ENCODE data around the gene KIF26B. TPM values are rescaled to one million over a fixed set of nuclear protein-coding genes. Genes with fewer than 3 reads are reported as not detected.
"Not testable (repeated sequence)": the region's sequence is repeated elsewhere in the genome, so short reads cannot be mapped to it uniquely, and the experiment has no call there.

KIF26B gene
- polyA plus RNA-seq, 1 donor (not counting 4 experiments of a cell fraction or from before 2014, with no cell fraction given): 0.58 TPM

DNA sequence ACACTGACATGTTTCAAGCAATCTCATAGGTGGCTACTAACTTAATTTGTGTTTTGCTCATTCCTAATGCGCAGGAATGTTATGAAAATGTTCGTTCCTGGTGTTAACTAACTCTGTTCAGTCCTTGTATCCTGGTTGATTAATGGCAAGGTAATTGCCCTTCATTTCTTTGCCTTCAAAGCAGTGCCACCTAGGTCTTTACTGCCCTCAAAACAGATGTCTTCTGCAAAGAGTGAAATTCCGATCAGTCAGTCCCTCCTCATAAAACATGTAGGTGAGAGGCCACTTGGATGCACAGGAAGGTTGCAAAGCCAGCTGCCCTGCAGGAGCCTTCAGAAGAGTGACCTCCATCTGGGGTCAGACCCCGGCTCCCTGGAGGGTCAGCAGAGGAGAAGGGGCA is 179.4 kb downstream of the KIF26B start:
- H3K9me3 ChIP-seq (ENCODE audit: control insufficient read depth, low read depth, low read length): no peaks in the 10 kb centered on the region
- TF ChIP-seq CTCF (optimal IDR thresholded peaks at IDR 0.05 in 1 of 3, IDR thresholded peaks at IDR 0.05 in 1 of 3, conservative IDR thresholded peaks at IDR 0.05 in 1 of 3; ENCODE audit: extremely low read depth in 1 of 3, insufficient read depth in 2 of 3, low read length in 3 of 3) (no peak), EZH2 (IDR thresholded peaks at IDR 0.05; ENCODE audit: low read length) (no peak)
- no peak for FAIRE-seq
- H4K20me1 ChIP-seq (ENCODE audit: control insufficient read depth, extremely low read depth, insufficient read depth, low read length): no peaks in the 10 kb centered on the region
- dilution Hi-C loops (cut with MboI; ENCODE audit: extremely low pct_ligation_motif_present, low sequenced_read_pairs): no loop called here
- no peaks in the 10 kb centered on the region for H3K27me3 ChIP-seq (ENCODE audit: control insufficient read depth, extremely low read depth, insufficient read depth, low read length)
- H3K9ac ChIP-seq (ENCODE audit: control insufficient read depth, extremely low read depth, insufficient read depth, low read length): no peak overlapping the region
- no peak overlapping the region for H3K27ac ChIP-seq (ENCODE audit: control insufficient read depth, insufficient read depth, low read length)
- no peak overlapping the region for H3K4me3 ChIP-seq (ENCODE audit: control insufficient read depth in 2 of 3, extremely low read depth in 1 of 3, insufficient read depth in 2 of 3, low read depth in 1 of 3, low read length in 3 of 3)
- no peaks in the 10 kb centered on the region for H3K36me3 ChIP-seq (ENCODE audit: control insufficient read depth in 2 of 2, extremely low read depth in 1 of 2, insufficient read depth in 2 of 2, low read length in 2 of 2)
- H3K4me2 ChIP-seq (ENCODE audit: control insufficient read depth, extremely low read depth, insufficient read depth, low read depth, low read length): no peak overlapping the region
- H3K4me1 ChIP-seq (ENCODE audit: control insufficient read depth, extremely low read depth, insufficient read depth, low read length): peaks cover 8% of the 10 kb centered on the region
- no peak for DNase-seq (ENCODE audit: low read depth, low spot score)
- no peaks in the 10 kb centered on the region for H3K9me1 ChIP-seq (ENCODE audit: control insufficient read depth, extremely low read depth, insufficient read depth, low read length)
- H2AFZ ChIP-seq (ENCODE audit: control insufficient read depth, low read length): no peak overlapping the region
- H3K79me2 ChIP-seq (ENCODE audit: control insufficient read depth, insufficient read depth, low read length): no peaks in the 10 kb centered on the region

DNA sequence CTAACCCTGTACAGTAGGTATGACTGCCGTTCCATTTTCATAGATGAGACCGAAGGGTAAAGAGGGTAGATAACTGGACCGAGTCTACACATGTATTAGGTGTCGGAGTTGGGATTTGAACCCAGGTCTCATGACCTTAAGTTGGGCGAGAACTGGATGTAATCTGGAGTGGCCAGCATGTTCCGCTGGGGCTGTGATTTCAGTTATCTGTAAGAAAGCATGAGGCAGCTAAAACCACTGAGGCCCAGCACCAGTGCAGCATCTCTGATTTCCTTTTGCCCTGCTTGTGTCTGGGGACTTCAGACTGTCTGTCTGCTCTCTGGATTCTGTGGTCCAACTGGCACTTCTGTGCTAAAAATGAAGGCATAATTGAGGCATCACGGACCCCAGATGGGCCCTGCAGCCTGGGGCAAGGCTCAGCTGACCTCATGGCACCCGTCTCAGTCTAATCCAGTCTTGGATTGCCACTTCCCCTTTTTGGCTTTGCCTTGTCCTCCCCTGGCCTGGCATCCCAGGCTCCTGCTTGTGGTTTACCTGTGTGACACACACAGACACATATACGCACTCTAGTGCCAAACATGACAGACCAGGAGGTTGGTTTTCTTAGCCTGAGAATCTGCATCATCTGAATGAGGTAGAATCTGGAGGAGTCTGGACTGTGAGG is 180.2 kb downstream of the KIF26B start:
- no peak overlapping the region for H3K4me2 ChIP-seq (ENCODE audit: control insufficient read depth, extremely low read depth, insufficient read depth, low read depth, low read length)
- H3K9me1 ChIP-seq (ENCODE audit: control insufficient read depth, extremely low read depth, insufficient read depth, low read length): no peaks in the 10 kb centered on the region
- H3K9me3 ChIP-seq (ENCODE audit: control insufficient read depth, low read depth, low read length): no peaks in the 10 kb centered on the region
- no peaks in the 10 kb centered on the region for H4K20me1 ChIP-seq (ENCODE audit: control insufficient read depth, extremely low read depth, insufficient read depth, low read length)
- TF ChIP-seq EZH2 (IDR thresholded peaks at IDR 0.05; ENCODE audit: low read length) (no peak), CTCF (optimal IDR thresholded peaks at IDR 0.05 in 1 of 3, IDR thresholded peaks at IDR 0.05 in 1 of 3, conservative IDR thresholded peaks at IDR 0.05 in 1 of 3; ENCODE audit: extremely low read depth in 1 of 3, insufficient read depth in 2 of 3, low read length in 3 of 3) (no peak)
- no peaks in the 10 kb centered on the region for H3K36me3 ChIP-seq (ENCODE audit: control insufficient read depth in 2 of 2, extremely low read depth in 1 of 2, insufficient read depth in 2 of 2, low read length in 2 of 2)
- H3K27me3 ChIP-seq (ENCODE audit: control insufficient read depth, extremely low read depth, insufficient read depth, low read length): no peaks in the 10 kb centered on the region
- no peak overlapping the region for H3K9ac ChIP-seq (ENCODE audit: control insufficient read depth, extremely low read depth, insufficient read depth, low read length)
- peaks cover 8% of the 10 kb centered on the region for H3K4me1 ChIP-seq (ENCODE audit: control insufficient read depth, extremely low read depth, insufficient read depth, low read length)
- no peak overlapping the region for H3K4me3 ChIP-seq (ENCODE audit: control insufficient read depth in 2 of 3, extremely low read depth in 1 of 3, insufficient read depth in 2 of 3, low read depth in 1 of 3, low read length in 3 of 3)
- no peaks in the 10 kb centered on the region for H3K79me2 ChIP-seq (ENCODE audit: control insufficient read depth, insufficient read depth, low read length)
- H2AFZ ChIP-seq (ENCODE audit: control insufficient read depth, low read length): no peak overlapping the region
- no peak overlapping the region for H3K27ac ChIP-seq (ENCODE audit: control insufficient read depth, insufficient read depth, low read length)
- FAIRE-seq (no peak), DNase-seq (ENCODE audit: low read depth, low spot score) (no peak)
- dilution Hi-C loops (cut with MboI; ENCODE audit: extremely low pct_ligation_motif_present, low sequenced_read_pairs): no loop called here

DNA sequence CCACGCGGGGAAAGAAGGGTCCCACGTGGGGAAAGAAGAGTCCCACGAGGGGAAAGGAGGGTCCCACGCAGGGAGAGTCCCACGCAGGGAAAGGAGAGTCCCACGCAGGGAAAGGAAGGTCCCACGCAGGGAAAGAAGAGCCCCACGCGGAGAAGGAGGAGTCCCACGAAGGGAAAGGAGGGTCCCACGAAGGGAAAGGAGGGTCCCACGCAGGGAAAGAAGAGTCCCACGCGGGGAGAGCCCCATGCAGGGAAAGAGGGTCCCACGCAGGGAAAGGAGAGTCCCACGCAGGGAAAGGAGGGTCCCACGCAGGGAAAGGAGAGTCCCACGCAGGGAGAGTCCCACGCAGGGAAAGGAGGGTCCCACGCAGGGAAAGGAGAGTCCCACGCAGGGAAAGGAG is 180.9 kb downstream of the KIF26B start:
- H3K27me3 ChIP-seq (ENCODE audit: control insufficient read depth, extremely low read depth, insufficient read depth, low read length); dilution Hi-C loops (cut with MboI; ENCODE audit: extremely low pct_ligation_motif_present, low sequenced_read_pairs); H3K9ac ChIP-seq (ENCODE audit: control insufficient read depth, extremely low read depth, insufficient read depth, low read length); H3K4me1 ChIP-seq (ENCODE audit: control insufficient read depth, extremely low read depth, insufficient read depth, low read length); DNase-seq (ENCODE audit: low read depth, low spot score); H3K36me3 ChIP-seq (ENCODE audit: control insufficient read depth in 2 of 2, extremely low read depth in 1 of 2, insufficient read depth in 2 of 2, low read length in 2 of 2); H3K27ac ChIP-seq (ENCODE audit: control insufficient read depth, insufficient read depth, low read length); H4K20me1 ChIP-seq (ENCODE audit: control insufficient read depth, extremely low read depth, insufficient read depth, low read length); FAIRE-seq; H3K4me2 ChIP-seq (ENCODE audit: control insufficient read depth, extremely low read depth, insufficient read depth, low read depth, low read length); H3K4me3 ChIP-seq (ENCODE audit: control insufficient read depth in 2 of 3, extremely low read depth in 1 of 3, insufficient read depth in 2 of 3, low read depth in 1 of 3, low read length in 3 of 3); H3K9me3 ChIP-seq (ENCODE audit: control insufficient read depth, low read depth, low read length); H3K9me1 ChIP-seq (ENCODE audit: control insufficient read depth, extremely low read depth, insufficient read depth, low read length); H3K79me2 ChIP-seq (ENCODE audit: control insufficient read depth, insufficient read depth, low read length); H2AFZ ChIP-seq (ENCODE audit: control insufficient read depth, low read length): not testable (repeated sequence)
